Measurements from ENCODE around the gene TTC13.
A peak's percentile ranks its signal among the peaks of the same experiment; 100 is the strongest.

Gene TTC13

GRCh38 chr1:230948301-230948700, 30.4 kb downstream of the TTC13 start:
- DNase-seq (ENCODE audit: low read depth in 2 of 2): no peak

GRCh38 chr1:230943048-230943593, 35.5 kb downstream of the TTC13 start:
- no peak for DNase-seq (ENCODE audit: low read depth in 2 of 2)

GRCh38 chr1:230940848-230941247, 37.8 kb downstream of the TTC13 start:
- DNase-seq (ENCODE audit: low read depth in 2 of 2): peak; percentile 14 to 16

GRCh38 chr1:230939806-230940489, 38.7 kb downstream of the TTC13 start:
- no peak for DNase-seq (ENCODE audit: low read depth in 2 of 2)

- no peak for DNase-seq (ENCODE audit: low read depth in 2 of 2)
Measured at GRCh38 chr1:230938924-230939368, 39.7 kb downstream of the TTC13 start.

- peak; percentile 14 to 18 for DNase-seq (ENCODE audit: low read depth in 2 of 2)
Measured at GRCh38 chr1:230937371-230937770, 41.3 kb downstream of the TTC13 start.

- DNase-seq (ENCODE audit: low read depth in 2 of 2): no peak
Measured at GRCh38 chr1:230936475-230936874, 42.2 kb downstream of the TTC13 start.

- DNase-seq (ENCODE audit: low read depth in 2 of 2): no peak
Measured at GRCh38 chr1:230935852-230936251, 42.8 kb downstream of the TTC13 start.

GRCh38 chr1:230930986-230931385, 47.7 kb downstream of the TTC13 start:
- DNase-seq (ENCODE audit: low read depth in 2 of 2): no peak

- DNase-seq (ENCODE audit: low read depth in 2 of 2): no peak
Measured at GRCh38 chr1:230926182-230926581, 52.5 kb downstream of the TTC13 start.

- no peak for DNase-seq (ENCODE audit: low read depth in 2 of 2)
Measured at GRCh38 chr1:230925608-230926007, 53.1 kb downstream of the TTC13 start.

GRCh38 chr1:230923176-230923575, 55.5 kb downstream of the TTC13 start:
- no peak for DNase-seq (ENCODE audit: low read depth in 2 of 2)

- DNase-seq (ENCODE audit: low read depth in 2 of 2): no peak
Measured at GRCh38 chr1:230922620-230923019, 56.0 kb downstream of the TTC13 start.

GRCh38 chr1:230919207-230919606, 59.5 kb downstream of the TTC13 start:
- no peak for DNase-seq (ENCODE audit: low read depth in 2 of 2)

GRCh38 chr1:230917284-230918135, 61.2 kb downstream of the TTC13 start:
- DNase-seq (ENCODE audit: low read depth in 2 of 2): no peak

- DNase-seq (ENCODE audit: low read depth in 2 of 2): no peak
Measured at GRCh38 chr1:230916587-230917283, 61.9 kb downstream of the TTC13 start.

- DNase-seq (ENCODE audit: low read depth in 2 of 2): no peak
Measured at GRCh38 chr1:230915078-230915477, 63.6 kb downstream of the TTC13 start.

- DNase-seq (ENCODE audit: low read depth in 2 of 2): peak in 1 of 2 experiments; percentile 11
Measured at GRCh38 chr1:230913496-230913895, 65.2 kb downstream of the TTC13 start.

- DNase-seq (ENCODE audit: low read depth in 2 of 2): peak in 1 of 2 experiments; percentile 6
Measured at GRCh38 chr1:230910755-230911117, 67.9 kb downstream of the TTC13 start.

- DNase-seq (ENCODE audit: low read depth in 2 of 2): no peak
Measured at GRCh38 chr1:230909974-230910754, 68.5 kb downstream of the TTC13 start.

- DNase-seq (ENCODE audit: low read depth in 2 of 2): no peak
Measured at GRCh38 chr1:230907472-230908205, 71.0 kb downstream of the TTC13 start.
